Type B pancreatic cell (in vitro differentiated cells): ENCODE data around the gene EPB41L5. TPM values are rescaled to one million over a fixed set of nuclear protein-coding genes. Genes with fewer than 3 reads are reported as not detected.
"Not testable (repeated sequence)": the region's sequence is repeated elsewhere in the genome, so short reads cannot be mapped to it uniquely, and the experiment has no call there.

Source experiments
- DNase-seq: peaks from one replicate; pipeline ENCODE4 v3.0.0; 2021; ENCODE audit warnings: mixed read lengths; ENCODE audit not compliant: unreplicated experiment; ENCODE audit errors: extremely low spot score
- H3K27ac Mint-ChIP-seq: 2 replicates; pipeline ENCODE4 v1.8.0; 2021; ENCODE audit warnings: mild to moderate bottlenecking, mixed read lengths
- H3K27me3 Mint-ChIP-seq: 2 replicates; pipeline ENCODE4 v1.8.0; 2021; ENCODE audit warnings: mixed read lengths
- H3K36me3 Mint-ChIP-seq: 2 replicates; pipeline ENCODE4 v1.8.0; 2021; ENCODE audit warnings: mixed read lengths
- H3K4me1 Mint-ChIP-seq: one replicate; pipeline ENCODE4 v1.8.0; 2021; ENCODE audit warnings: mixed read lengths; ENCODE audit not compliant: unreplicated experiment
- H3K4me3 Mint-ChIP-seq: 2 replicates; pipeline ENCODE4 v1.8.0; 2021; ENCODE audit warnings: mild to moderate bottlenecking, mixed read lengths
- H3K9me3 Mint-ChIP-seq: 2 replicates; pipeline ENCODE4 v1.8.0; 2021; ENCODE audit warnings: mixed read lengths
- CTCF ChIP-seq: fragments of 200-600 bp; sonication (generic); conservative IDR thresholded peaks from 2 replicates; pipeline ENCODE4 v1.5.0; 2021; ENCODE audit warnings: antibody characterized with exemption, mild to moderate bottlenecking
- long read RNA-seq: library from polyadenylated mRNA; unstranded; transcript quantifications from one replicate; pipeline ENCODE4 v2.0.0, GENCODE V29; 2020
- total RNA-seq: library from RNA; stranded (reverse); gene quantifications from 2 replicates; pipeline ENCODE4 v1.2.1, GENCODE V29; 2021; ENCODE audit warnings: low replicate concordance

The EPB41L5 gene
- total RNA-seq = 29.3 and 37.6 TPM in 2 replicates
- long read RNA-seq, transcript EPB41L5-202 (17 exons, 1,777 nt) = major isoform, 105 of 115 reads
- long read RNA-seq, partial matches to known transcripts = 2 of 115 reads
- long read RNA-seq, other reads (novel, unspliced or antisense) = 8 of 115 reads

DNA sequence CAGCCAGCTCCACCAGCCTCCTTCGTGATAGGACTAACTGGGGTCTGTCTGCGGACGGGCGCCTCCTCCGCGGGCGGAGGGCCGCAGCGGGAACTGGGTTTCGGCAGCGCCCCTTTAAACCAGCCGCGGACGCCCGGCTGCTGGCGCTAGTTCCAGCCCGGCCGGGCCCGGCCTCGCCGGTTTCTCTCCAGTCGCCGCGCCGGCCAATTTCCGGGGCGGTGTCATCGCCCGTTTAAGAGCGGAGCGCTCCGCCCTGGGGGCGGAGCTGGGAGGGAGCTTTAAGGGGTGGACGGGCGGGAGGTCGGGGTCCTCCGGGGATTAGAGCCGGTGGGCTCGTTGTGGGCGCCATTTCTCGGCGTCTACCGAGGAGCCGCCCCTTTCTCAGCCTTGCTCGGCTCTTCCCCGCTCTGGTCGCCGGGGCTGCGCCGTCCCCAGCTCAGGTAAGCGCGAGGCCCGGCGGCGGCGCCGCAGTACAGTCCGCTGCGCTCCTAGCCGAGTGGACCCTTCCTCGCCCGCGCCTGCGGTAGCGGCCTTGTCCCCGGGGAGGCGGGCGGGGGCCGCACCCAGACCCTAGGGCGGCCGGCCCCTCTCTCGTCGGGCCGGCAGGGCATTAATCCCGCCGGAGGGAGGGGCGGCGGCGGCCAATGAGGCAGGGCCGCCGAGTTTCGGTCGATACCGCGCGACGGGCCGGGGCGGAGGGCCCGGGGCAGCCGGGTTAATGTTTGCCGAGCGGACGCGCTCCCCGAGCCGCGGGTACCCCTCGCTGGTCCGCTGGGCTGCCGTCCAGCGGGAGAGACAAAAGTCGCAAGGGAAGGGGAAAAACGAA, at the start of gene EPB41L5:
Gene EPB41L5 (plus strand): TSS at position 307 of the 826 bp plus-strand sequence. CDS start 6,008 bp downstream, outside the sequence.
- no peak for TF ChIP-seq CTCF
- DNase-seq = peak; percentile 94
- peaks cover 23% of the 10 kb centered on the region for H3K4me1 Mint-ChIP-seq
- peak within 1 kb of the TSS; percentile 86 for H3K4me3 Mint-ChIP-seq
- peaks cover 8% of the 10 kb centered on the region for H3K36me3 Mint-ChIP-seq
- H3K9me3 Mint-ChIP-seq = peaks cover 4% of the 10 kb centered on the region
- H3K27ac Mint-ChIP-seq = peak within 1 kb of the TSS; percentile 87
- H3K27me3 Mint-ChIP-seq = no peaks in the 10 kb centered on the region

DNA sequence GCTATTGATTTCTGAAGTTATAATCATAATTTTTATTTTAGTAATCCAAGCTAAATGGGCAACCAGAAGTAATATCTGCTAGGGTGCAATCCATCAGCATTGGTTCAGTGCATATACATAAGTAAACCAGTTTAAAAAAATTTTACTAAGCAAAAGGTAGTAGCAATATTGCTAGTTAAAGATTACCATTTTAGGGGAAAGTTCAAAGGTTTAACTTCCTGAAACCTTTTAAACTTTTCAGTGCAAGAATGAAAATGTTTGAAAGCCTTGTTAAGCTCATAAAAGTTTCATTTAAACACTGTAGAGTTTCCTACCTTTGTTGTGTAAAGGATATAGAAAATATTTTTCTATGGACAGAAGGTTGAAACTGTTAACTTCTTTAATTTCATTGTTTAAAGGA, 31.0 kb upstream of the EPB41L5 start:
- no peaks in the 10 kb centered on the region for H3K4me1 Mint-ChIP-seq
- no peak for DNase-seq
- no peak overlapping the region for H3K27ac Mint-ChIP-seq
- H3K27me3 Mint-ChIP-seq = no peaks in the 10 kb centered on the region
- no peaks in the 10 kb centered on the region for H3K36me3 Mint-ChIP-seq
- H3K9me3 Mint-ChIP-seq = no peaks in the 10 kb centered on the region
- TF ChIP-seq CTCF = no peak
- no peak overlapping the region for H3K4me3 Mint-ChIP-seq

GRCh38 chr2:119982506-119982905, 30.4 kb upstream of the EPB41L5 start:
- Mint-ChIP-seq H3K27ac (no peak overlapping the region), H3K27me3 (no peaks in the 10 kb centered on the region), H3K9me3 (no peaks in the 10 kb centered on the region), H3K36me3 (no peaks in the 10 kb centered on the region), H3K4me3 (no peak overlapping the region), H3K4me1 (no peaks in the 10 kb centered on the region)
- no peak for TF ChIP-seq CTCF
- no peak for DNase-seq

DNA sequence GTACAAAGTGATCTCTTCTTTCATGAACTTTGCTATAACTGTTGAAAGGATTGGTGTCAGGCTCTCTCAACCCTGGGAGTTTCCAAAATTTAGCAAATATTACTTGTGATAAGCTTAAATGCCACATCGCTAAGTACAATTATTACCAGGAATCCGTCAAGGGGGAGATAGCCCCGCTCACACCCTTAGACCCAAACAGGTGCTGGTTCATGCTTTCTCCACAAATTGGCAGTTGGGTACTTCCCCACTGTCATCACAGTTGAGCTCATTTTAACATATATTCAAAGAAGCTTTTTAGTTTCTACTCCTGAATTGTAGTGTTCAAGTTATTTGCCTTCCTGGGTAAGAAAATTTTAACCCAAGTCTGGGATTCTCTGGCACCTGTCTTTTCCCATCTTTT, 29.8 kb upstream of the EPB41L5 start:
- H3K4me3 Mint-ChIP-seq = no peak overlapping the region
- H3K36me3 Mint-ChIP-seq = no peaks in the 10 kb centered on the region
- no peak for TF ChIP-seq CTCF
- H3K4me1 Mint-ChIP-seq = no peaks in the 10 kb centered on the region
- no peaks in the 10 kb centered on the region for H3K27me3 Mint-ChIP-seq
- DNase-seq = no peak
- no peak overlapping the region for H3K27ac Mint-ChIP-seq
- no peaks in the 10 kb centered on the region for H3K9me3 Mint-ChIP-seq

DNA sequence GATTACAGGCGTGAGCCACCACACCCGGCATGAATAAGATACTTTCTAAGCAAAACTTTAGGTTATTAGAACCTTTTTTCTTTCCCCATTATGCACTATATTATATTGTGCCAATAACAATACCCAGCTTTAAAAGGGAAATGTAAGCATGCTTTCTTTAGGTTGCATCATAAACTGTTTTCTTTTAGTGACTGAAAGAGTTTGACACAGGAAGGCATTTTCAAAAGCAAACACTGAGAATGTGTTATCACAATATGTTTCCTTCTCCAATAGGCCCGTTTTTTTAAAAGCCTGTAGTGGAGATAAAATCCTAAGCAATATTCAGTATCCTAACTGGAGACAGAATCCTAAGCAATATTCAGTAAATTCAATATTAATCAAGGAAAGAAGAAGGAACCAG, 16.7 kb upstream of the EPB41L5 start:
- Mint-ChIP-seq H3K27ac (no peak overlapping the region), H3K9me3 (peaks cover 4% of the 10 kb centered on the region), H3K36me3 (peaks cover 3% of the 10 kb centered on the region), H3K4me1 (no peaks in the 10 kb centered on the region), H3K27me3 (no peaks in the 10 kb centered on the region), H3K4me3 (no peak overlapping the region)
- no peak for TF ChIP-seq CTCF
- DNase-seq = no peak

DNA sequence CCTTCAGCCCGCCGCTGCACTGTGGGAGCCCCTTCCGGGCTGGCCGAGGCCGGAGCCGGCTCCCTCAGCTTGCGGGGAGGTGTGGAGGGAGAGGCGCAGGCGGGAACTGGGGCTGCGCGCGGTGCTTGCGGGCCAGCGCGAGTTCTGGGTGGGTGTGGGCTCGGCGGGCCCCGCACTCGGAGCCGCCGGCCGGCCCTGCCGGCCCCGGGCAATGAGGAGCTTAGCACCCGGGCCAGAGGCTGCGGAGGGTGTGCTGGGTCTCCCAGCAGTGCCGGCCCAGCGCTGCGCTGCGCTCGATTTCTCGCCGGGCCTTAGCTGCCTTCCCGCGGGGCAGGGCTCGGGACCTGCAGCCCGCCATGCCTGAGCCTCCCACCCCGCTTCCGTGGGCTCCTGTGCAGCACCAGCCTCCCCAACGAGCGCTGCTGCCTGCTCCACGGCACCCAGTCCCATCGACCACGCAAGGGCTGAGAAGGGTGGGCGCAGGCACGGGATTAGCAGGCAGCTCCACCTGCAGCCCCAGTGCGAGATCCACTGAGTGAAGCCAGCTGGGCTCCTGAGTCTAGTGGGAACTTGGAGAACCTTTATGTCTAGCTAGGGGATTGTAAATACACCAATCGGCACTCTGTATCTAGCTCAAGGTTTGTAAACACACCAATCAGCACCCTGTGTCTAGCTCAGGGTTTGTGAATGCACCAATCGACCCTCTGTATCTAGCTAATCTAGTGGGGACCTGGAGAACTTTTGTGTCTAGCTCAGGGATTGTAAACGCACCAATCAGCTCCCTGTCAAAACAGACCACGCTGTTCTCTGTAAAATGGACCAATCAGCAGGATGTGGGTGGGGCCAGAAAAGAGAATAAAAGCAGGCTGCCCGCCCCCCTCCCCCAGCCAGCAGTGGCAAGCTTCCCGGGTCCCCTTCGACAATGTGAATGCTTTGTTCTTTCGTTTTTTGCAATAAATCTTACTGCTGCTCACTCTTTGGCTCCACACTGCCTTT, 15.7 kb upstream of the EPB41L5 start:
- not testable (repeated sequence) for H3K27ac Mint-ChIP-seq, H3K9me3 Mint-ChIP-seq, H3K36me3 Mint-ChIP-seq, H3K27me3 Mint-ChIP-seq, H3K4me1 Mint-ChIP-seq, DNase-seq, H3K4me3 Mint-ChIP-seq
